Astrocyte (in vitro differentiated cells and primary cell): Measurements from ENCODE around the gene KANSL1L.

Experiments used
- CTCF ChIP-seq: IDR thresholded peaks from 2 replicates; pipeline ENCODE4 v1.5.1; 2011; ENCODE audit warnings: low read depth, mild to moderate bottlenecking, inconsistent platforms, low read length, moderate library complexity; ENCODE audit not compliant: insufficient read depth
- EZH2 ChIP-seq: IDR thresholded peaks from 2 replicates; pipeline ENCODE4 v1.6.1; 2012; ENCODE audit warnings: mild to moderate bottlenecking, low read length, inconsistent platforms; ENCODE audit not compliant: insufficient read depth

- TF ChIP-seq CTCF (no peak), EZH2 (no peak)
Measured at GRCh38 chr2:210004881-210005280, 166.3 kb downstream of the KANSL1L start.
